HG02623 (cell line): ENCODE data around the gene TERB2.
"Not testable (repeated sequence)": the region's sequence is repeated elsewhere in the genome, so short reads cannot be mapped to it uniquely, and the experiment has no call there.

ENCODE experiments used
- ATAC-seq: cut with Tn5 transposase; IDR thresholded peaks from one replicate; pipeline ENCODE4 v1.9.1; 2021; ENCODE audit warnings: moderate library complexity; ENCODE audit not compliant: unreplicated experiment

The TERB2 gene

GRCh38 chr15:44956388-44956787, at the start of gene TERB2:
Gene TERB2, plus strand, starts transcription at chr15:44956687. Its CDS starts 32 bp downstream, at chr15:44956719.
- ATAC-seq: no peak

DNA sequence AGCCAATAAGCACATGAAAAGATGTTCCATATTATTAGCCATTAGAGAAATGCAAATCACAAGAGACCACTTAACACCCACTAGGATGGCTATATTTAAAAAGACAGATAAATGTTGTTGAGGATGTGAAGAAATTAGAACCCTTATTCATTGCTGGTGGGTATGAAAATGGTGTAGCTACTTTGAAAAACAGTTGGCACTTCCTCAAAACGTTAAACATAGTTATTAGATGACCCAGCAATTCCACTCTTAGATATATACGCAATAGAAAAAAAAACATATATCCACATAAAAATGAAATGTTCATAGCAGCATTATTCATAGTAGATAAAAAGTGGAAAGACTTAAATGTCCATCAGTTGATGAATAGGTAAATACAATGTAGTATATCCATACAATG, 47.1 kb upstream of the TERB2 start:
- no peak for ATAC-seq

DNA sequence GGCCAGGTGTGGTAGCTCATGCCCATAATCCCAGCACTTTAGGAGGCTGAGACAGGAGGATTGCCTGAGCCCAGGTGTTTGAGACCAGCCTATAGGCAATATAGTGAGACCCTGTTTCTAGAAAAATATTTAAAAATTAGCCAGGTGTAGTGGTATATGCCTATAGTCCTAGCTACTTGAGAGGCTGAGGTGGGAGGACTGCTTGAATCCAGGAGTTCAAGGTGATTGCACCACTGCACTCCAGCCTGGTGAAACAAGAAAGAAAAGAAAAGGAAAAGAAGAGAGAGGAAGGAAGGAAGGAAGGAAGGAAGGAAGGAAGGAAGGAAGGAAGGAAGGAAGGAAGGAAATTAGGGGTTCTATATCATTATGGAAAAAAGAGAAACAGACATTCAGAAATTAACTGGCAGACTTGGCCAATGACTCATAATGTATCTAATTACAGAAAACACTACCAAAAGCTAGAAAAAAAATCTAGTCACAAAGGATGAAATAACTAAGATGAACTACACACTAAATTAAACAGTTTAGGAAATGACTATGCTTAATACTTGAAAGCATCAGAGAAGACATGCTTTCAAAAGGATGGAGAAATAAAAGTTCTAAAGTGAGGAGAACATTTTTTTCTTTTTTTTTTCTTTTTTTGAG, 45.4 kb upstream of the TERB2 start:
- no peak for ATAC-seq

- ATAC-seq: not testable (repeated sequence)
Measured at GRCh38 chr15:44912186-44912585, 44.3 kb upstream of the TERB2 start.

- not testable (repeated sequence) for ATAC-seq
Measured at GRCh38 chr15:44912974-44913448, 43.5 kb upstream of the TERB2 start.

DNA sequence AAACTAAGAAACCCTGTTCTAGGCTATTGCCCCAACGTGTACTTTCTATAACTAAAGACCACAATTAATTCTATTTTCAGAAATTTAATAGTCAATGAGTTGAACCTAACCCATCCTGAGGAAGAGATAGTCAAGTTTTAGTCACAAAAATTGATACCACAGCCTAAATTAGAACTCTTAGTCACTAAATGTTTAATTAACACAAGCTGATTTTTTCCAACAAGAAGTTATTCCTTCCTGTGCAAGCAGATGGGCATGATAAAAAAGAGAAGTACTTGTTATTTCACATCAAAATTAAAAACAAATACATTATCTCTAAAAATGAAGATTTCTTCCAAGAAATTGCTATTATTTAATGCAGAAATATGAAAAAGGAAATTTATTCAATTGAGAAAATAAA, 38.4 kb upstream of the TERB2 start:
- no peak for ATAC-seq

DNA sequence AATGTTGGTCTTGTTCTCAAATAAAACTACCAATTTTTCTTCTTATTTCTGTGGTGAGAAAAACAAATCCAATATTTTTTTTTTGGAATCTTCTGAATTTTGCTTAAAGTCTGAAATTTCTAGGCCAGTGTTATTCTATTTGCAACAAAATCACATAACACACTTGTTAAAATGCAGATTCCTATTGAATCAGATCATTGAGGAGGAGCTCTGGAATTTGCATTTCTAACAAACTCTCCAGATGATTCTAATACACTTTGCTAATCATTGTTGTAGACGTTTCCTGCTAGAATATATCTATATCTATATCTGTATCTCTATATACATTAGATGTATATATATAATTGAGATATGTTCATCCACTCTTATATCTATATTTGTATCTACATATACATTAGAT, 27.8 kb upstream of the TERB2 start:
- not testable (repeated sequence) for ATAC-seq

DNA sequence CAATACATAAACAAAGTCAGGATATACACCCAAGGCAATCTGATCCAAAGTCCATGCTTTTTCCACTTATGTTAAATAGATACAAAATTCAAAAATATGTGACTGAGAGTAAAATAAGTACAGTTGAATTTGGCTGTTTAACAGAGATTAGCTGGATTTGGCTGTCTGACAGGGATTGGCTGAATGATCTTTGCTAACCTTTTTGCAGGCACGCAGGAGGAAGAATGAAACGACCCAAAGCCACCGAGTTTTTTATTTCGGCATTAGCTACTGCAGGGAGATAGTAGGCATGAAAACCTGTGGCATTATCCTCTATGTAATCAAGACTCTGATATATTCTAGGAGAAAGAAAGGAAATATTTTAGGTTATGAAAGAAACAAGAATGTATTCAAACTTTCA, 26.2 kb upstream of the TERB2 start:
- ATAC-seq: not testable (repeated sequence)

- ATAC-seq: not testable (repeated sequence)
Measured at GRCh38 chr15:44958302-44958701, 1.8 kb downstream of the TERB2 start.

- ATAC-seq: no peak
Measured at GRCh38 chr15:44968475-44968874, 12.0 kb downstream of the TERB2 start.

GRCh38 chr15:44971036-44971435, 14.5 kb downstream of the TERB2 start:
- no peak for ATAC-seq

- ATAC-seq: not testable (repeated sequence)
Measured at GRCh38 chr15:44976183-44976582, 19.7 kb downstream of the TERB2 start.

- ATAC-seq: not testable (repeated sequence)
Measured at GRCh38 chr15:44977781-44978180, 21.3 kb downstream of the TERB2 start.

DNA sequence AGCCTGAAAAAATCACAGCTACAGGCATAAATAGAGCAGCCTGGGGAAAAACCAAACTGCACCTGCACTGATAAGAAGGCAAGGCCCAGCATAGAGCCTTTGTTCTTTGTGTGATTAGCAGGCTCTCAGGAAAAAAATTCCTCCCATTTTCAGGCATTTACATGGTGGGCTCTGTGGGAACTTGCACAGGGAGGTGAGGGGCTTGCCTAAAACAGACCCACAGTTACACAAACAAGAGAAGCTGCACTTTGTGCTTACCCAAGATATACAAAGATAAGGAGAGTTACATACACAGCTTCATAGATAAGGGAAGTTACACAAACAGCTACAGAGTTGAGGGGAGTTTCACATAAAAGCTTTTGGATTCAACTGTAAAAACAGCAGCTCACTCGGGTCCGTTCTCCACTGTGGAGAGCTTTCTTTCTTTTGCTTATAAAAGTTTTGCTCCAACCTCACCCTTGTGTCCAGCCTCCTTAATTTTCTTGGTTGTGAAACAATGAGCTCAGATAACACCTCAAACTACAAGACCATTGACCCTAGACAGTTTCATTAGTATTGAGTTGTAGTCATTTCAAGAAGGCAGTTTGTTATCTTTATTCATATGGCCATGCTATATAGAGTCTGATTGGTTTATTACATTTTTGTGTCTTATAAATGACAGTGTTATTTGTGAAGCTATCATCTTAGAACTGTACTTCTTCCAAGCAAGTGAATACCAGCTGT, 23.3 kb downstream of the TERB2 start:
- ATAC-seq: not testable (repeated sequence)

DNA sequence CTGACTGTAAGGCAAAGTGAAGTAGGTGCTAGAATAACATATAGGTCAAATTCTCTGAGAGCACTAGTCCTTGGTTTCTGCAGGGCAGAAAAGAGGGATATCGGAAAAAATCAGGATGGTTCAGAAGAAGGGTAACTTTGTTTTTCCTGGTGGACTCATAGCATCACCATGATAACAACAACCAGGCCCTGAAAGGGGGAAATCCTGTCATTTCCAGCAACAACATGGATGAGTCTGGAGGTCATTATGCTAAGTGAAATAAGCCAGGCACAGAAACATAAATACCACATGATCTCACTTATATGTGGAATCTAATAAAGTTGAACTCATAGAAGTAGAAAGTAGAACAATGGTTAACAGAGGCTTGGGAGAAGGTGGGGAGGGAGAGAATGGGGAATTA, 27.7 kb downstream of the TERB2 start:
- not testable (repeated sequence) for ATAC-seq

GRCh38 chr15:44986346-44987055, 30.0 kb downstream of the TERB2 start:
- ATAC-seq: not testable (repeated sequence)

DNA sequence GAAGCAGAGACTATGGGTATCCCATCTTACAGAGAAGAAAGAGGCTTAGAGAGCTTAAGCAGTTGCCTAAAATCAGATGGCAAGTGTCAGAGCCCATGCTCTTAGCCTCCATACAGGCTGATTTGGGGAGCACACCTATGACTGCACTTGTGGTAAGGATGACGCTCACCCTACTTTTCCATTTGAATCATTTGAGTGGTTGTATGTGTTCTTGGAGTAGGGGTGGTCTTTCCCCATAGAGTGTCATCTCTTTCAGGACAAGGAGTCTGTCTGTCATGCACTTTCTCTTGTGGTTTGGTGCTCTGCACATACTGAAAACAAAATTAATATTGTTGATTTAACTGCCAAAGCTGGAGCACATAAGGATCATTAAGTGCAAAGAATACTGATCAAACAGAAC, 31.2 kb downstream of the TERB2 start:
- ATAC-seq: not testable (repeated sequence)

GRCh38 chr15:44988184-44988869, 31.8 kb downstream of the TERB2 start:
- not testable (repeated sequence) for ATAC-seq

- not testable (repeated sequence) for ATAC-seq
Measured at GRCh38 chr15:44988870-44989219, 32.4 kb downstream of the TERB2 start.

GRCh38 chr15:44997632-44998031, 41.1 kb downstream of the TERB2 start:
- ATAC-seq: not testable (repeated sequence)

GRCh38 chr15:44999105-44999504, 42.6 kb downstream of the TERB2 start:
- no peak for ATAC-seq
